GM12872 (cell line): ENCODE measurements around the gene RALY.

Experiments used
- TF ChIP-seq, protein P1 (sequence below): IDR thresholded peaks from 3 replicates; pipeline ENCODE4 v1.5.1; 2011; ENCODE audit warnings: low read depth, mild to moderate bottlenecking, low read length, moderate library complexity; ENCODE audit not compliant: insufficient read depth

RALY gene

DNA sequence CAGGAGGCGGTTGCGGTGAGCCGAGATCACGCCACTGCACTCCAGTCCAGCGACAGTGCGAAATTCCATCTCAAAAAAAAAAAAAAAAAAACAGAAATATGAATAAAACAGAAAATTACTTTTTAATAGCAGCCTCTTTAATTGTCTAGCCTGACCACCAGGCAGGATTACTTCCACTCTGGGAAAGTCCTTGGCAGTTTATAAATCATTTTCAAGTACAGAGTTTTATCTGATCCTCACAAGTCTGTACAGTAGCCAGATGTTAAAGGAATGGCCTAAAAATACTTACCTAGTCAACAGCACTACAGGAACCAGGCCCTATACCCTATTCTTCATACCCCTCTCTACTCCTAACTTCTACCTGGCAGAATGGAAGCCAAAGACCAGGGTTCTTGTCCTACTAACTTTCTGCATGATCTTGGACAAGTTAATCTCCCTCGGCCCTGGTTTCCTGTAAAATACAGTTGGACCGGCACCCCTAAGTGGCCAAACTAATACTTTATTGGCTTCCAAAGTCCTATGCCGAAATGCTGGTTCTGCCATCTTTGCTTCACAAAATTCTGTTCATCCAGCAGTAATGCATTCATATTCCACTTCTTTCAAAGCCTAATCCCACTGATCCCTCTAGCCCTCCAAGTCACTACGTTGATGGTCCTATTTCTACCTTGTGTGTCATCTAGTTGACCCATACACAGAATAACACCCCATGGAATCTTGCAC, 116.5 kb downstream of the RALY start:
- TF ChIP-seq, protein P1, sequence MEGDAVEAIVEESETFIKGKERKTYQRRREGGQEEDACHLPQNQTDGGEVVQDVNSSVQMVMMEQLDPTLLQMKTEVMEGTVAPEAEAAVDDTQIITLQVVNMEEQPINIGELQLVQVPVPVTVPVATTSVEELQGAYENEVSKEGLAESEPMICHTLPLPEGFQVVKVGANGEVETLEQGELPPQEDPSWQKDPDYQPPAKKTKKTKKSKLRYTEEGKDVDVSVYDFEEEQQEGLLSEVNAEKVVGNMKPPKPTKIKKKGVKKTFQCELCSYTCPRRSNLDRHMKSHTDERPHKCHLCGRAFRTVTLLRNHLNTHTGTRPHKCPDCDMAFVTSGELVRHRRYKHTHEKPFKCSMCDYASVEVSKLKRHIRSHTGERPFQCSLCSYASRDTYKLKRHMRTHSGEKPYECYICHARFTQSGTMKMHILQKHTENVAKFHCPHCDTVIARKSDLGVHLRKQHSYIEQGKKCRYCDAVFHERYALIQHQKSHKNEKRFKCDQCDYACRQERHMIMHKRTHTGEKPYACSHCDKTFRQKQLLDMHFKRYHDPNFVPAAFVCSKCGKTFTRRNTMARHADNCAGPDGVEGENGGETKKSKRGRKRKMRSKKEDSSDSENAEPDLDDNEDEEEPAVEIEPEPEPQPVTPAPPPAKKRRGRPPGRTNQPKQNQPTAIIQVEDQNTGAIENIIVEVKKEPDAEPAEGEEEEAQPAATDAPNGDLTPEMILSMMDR = no peak

- TF ChIP-seq, protein P1 = no peak
Observed at GRCh38 chr20:34110745-34111641, 117.3 kb downstream of the RALY start.

- TF ChIP-seq, protein P1 = no peak
Observed at GRCh38 chr20:34111702-34112599, 118.2 kb downstream of the RALY start, which contains the start of gene EIF2S2. TSS of gene EIF2S2 (minus strand) at chr20:34112243. CDS start at chr20:34112110, 133 bp downstream.

DNA sequence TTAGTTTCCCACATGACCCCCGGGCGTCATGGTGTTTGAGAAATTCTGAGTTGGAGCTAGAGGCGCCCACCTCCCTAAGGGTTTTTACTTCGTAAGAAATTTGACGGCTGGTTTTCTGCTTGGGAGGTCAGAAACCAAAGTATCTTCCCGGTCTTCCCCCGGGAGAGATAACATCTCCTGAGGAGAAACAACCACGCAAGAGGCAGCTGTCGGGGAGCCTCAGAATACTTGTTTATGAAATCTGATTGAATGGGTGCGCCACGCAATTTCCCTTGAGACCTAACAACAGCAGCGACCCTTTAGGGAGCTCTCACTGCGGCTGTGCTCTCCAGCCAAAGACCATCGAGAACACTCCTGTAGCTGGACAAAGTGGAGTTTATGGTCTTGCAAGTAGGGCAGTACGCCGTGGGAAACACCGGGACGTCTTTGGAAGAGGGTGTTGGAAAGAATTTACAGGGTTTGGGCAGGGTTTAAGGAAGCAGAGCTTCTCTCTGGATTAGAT, 118.9 kb downstream of the RALY start:
- TF ChIP-seq, protein P1 = no peak

DNA sequence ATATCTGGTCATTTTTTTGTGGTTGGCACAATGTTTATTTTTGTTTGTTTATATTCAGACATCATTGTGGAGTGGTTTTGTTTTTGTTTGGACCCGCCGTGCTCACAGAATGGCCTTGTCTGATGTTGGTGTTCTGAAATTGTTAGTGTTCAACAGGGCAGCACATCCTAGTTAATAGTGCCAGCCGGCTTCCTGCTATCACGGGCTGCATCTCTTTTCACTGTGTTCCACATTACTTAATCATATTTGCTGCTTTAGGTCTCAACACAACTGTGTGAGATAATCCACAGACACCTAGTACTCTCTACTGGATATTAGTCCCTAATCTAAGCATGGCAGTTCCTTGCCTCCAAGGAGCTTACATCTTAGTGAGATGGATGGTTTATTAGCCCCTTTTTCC, 121.1 kb downstream of the RALY start:
- TF ChIP-seq, protein P1 = no peak

DNA sequence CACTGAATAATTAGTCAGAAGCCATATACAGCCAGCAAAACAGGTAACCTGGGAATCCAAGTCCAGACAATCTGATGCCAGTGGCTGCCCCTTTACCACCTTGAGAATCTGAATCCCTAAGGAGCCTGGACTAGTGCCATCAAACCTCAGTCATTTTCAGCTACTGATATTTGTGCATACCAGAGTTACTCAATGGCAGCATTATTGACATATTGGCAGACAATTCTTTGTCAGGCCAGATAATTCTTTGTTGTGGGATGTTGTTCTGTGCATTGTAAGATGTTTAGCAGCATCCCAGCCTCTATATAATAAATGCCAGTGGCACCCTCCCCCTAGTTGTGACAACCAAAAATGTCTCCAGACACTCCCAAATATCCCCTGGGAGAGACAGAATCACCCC, 121.5 kb downstream of the RALY start:
- TF ChIP-seq, protein P1 = no peak
